ENCODE measurements around the gene ZNF433.

- TF ChIP-seq, protein P1, sequence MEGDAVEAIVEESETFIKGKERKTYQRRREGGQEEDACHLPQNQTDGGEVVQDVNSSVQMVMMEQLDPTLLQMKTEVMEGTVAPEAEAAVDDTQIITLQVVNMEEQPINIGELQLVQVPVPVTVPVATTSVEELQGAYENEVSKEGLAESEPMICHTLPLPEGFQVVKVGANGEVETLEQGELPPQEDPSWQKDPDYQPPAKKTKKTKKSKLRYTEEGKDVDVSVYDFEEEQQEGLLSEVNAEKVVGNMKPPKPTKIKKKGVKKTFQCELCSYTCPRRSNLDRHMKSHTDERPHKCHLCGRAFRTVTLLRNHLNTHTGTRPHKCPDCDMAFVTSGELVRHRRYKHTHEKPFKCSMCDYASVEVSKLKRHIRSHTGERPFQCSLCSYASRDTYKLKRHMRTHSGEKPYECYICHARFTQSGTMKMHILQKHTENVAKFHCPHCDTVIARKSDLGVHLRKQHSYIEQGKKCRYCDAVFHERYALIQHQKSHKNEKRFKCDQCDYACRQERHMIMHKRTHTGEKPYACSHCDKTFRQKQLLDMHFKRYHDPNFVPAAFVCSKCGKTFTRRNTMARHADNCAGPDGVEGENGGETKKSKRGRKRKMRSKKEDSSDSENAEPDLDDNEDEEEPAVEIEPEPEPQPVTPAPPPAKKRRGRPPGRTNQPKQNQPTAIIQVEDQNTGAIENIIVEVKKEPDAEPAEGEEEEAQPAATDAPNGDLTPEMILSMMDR (conservative IDR thresholded peaks at IDR 0.05; ENCODE audit: low read depth in 2 of 2) = no peak
- no peak for TF ChIP-seq EZH2 (IDR thresholded peaks at IDR 0.05; ENCODE audit: low read depth, unreplicated experiment)
- no peak for TF ChIP-seq EZH2phosphoT487 (IDR thresholded peaks at IDR 0.05; ENCODE audit: unreplicated experiment)
- TF ChIP-seq POLR2AphosphoS5 (IDR thresholded peaks at IDR 0.05; ENCODE audit: low read depth) = no peak
- TF ChIP-seq NANOG (IDR thresholded peaks at IDR 0.05; ENCODE audit: borderline replicate concordance) = no peak
- TF ChIP-seq, protein P2, sequence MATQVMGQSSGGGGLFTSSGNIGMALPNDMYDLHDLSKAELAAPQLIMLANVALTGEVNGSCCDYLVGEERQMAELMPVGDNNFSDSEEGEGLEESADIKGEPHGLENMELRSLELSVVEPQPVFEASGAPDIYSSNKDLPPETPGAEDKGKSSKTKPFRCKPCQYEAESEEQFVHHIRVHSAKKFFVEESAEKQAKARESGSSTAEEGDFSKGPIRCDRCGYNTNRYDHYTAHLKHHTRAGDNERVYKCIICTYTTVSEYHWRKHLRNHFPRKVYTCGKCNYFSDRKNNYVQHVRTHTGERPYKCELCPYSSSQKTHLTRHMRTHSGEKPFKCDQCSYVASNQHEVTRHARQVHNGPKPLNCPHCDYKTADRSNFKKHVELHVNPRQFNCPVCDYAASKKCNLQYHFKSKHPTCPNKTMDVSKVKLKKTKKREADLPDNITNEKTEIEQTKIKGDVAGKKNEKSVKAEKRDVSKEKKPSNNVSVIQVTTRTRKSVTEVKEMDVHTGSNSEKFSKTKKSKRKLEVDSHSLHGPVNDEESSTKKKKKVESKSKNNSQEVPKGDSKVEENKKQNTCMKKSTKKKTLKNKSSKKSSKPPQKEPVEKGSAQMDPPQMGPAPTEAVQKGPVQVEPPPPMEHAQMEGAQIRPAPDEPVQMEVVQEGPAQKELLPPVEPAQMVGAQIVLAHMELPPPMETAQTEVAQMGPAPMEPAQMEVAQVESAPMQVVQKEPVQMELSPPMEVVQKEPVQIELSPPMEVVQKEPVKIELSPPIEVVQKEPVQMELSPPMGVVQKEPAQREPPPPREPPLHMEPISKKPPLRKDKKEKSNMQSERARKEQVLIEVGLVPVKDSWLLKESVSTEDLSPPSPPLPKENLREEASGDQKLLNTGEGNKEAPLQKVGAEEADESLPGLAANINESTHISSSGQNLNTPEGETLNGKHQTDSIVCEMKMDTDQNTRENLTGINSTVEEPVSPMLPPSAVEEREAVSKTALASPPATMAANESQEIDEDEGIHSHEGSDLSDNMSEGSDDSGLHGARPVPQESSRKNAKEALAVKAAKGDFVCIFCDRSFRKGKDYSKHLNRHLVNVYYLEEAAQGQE (IDR thresholded peaks at IDR 0.05; ENCODE audit: unreplicated experiment) = no peak
These were observed 62.3 kb downstream of the ZNF433 start for GRCh38 chr19:11973019-11973810.

Data from GM23338 (cell line).